Measurements from ENCODE around the gene MPO. TPM values are rescaled to one million over a fixed set of nuclear protein-coding genes. Genes with fewer than 3 reads are reported as not detected.

The MPO gene
- total and polyA plus RNA-seq, 12 donors = 0.07 to 2.5 (median 0.18) TPM; not detected in 2

GRCh38 chr17:58318065-58318481, 37.3 kb upstream of the MPO start:
- no peaks in the 10 kb centered on the region for H3K36me3 ChIP-seq

GRCh38 chr17:58317421-58318064, 36.8 kb upstream of the MPO start:
- H3K27me3 ChIP-seq = peaks cover 0 to 3% (median 0%) of the 10 kb centered on the region in 7 donors
- intact Hi-C loops (cut with DNase I) = loop anchor here in 6 of 10 donors (1.0 to 10.0 kb wide), 5 partner anchors 97 to 130 kb away; partner anchors contain the start of gene RNF43 (in 2 of the 6)
- ATAC-seq = peak in 5 of 8 donors; percentile 40 to 65 (median 45)
- no peak for DNase-seq
- H3K4me1 ChIP-seq = peaks cover 0 to 5% (median 0%) of the 10 kb centered on the region in 9 donors
- H3K36me3 ChIP-seq = no peaks in the 10 kb centered on the region
- peak overlapping the region in 1 of 10 donors; percentile 44 for H3K27ac ChIP-seq
- H3K4me3 ChIP-seq = no peak overlapping the region
- TF ChIP-seq CTCF (IDR thresholded peaks at IDR 0.05) = peak in 7 of 9 donors; percentile 38 to 76 (median 52)
- no peaks in the 10 kb centered on the region for H3K9me3 ChIP-seq
- WGBS, 2 donors = 31 to 36% methylated on average over 5 of the region's 5 CpGs

More at GRCh38 chr17:58318065-58318481, 37.3 kb upstream of the MPO start:
- ATAC-seq = no peak
- no peak overlapping the region for H3K4me3 ChIP-seq
- intact Hi-C loops (cut with DNase I) = loop anchor here in 5 of 10 donors (5.0 to 10.0 kb wide), 4 partner anchors 97 to 129 kb away; partner anchors contain the start of gene RNF43 (in 2 of the 5)
- peaks cover 0 to 5% (median under 1%) of the 10 kb centered on the region in 7 donors for H3K27me3 ChIP-seq
- H3K27ac ChIP-seq = peak overlapping the region in 1 of 10 donors; percentile 44
- DNase-seq = no peak
- WGBS, 2 donors = 90 to 91% methylated on average over 9 of the region's 9 CpGs
- H3K4me1 ChIP-seq = peaks cover 0 to 5% (median 0%) of the 10 kb centered on the region in 9 donors
- no peak for TF ChIP-seq CTCF (IDR thresholded peaks at IDR 0.05)
- H3K9me3 ChIP-seq = no peaks in the 10 kb centered on the region

GRCh38 chr17:58316260-58316960, 35.7 kb upstream of the MPO start:
- no peak for ATAC-seq
- peaks cover 0 to 5% (median 0%) of the 10 kb centered on the region in 9 donors for H3K4me1 ChIP-seq
- no peaks in the 10 kb centered on the region for H3K9me3 ChIP-seq
- H3K27ac ChIP-seq = no peak overlapping the region
- no peak overlapping the region for H3K4me3 ChIP-seq
- no peaks in the 10 kb centered on the region for H3K27me3 ChIP-seq
- no peak for TF ChIP-seq CTCF (IDR thresholded peaks at IDR 0.05)
- H3K36me3 ChIP-seq = no peaks in the 10 kb centered on the region
- WGBS, 2 donors = 86 to 89% methylated on average over 8 of the region's 8 CpGs
- intact Hi-C loops (cut with DNase I) = loop anchor here in 5 of 10 donors (5.0 to 10.0 kb wide), 4 partner anchors 98 to 131 kb away; partner anchors contain the start of gene RNF43 (in 2 of the 5)
- DNase-seq = no peak

GRCh38 chr17:58315750-58316149, 35.0 kb upstream of the MPO start:
- Histone ChIP-seq H3K4me3 (no peak overlapping the region), H3K36me3 (no peaks in the 10 kb centered on the region), H3K27me3 (no peaks in the 10 kb centered on the region), H3K4me1 (peaks cover 0 to 5% (median 0%) of the 10 kb centered on the region in 9 donors), H3K27ac (no peak overlapping the region), H3K9me3 (no peaks in the 10 kb centered on the region)
- WGBS, 2 donors = 89 to 94% methylated on average over 4 of the region's 4 CpGs
- TF ChIP-seq CTCF (IDR thresholded peaks at IDR 0.05) = no peak
- intact Hi-C loops (cut with DNase I) = loop anchor here in 5 of 10 donors (5.0 to 10.0 kb wide), 4 partner anchors 99 to 132 kb away; partner anchors contain the start of gene RNF43 (in 2 of the 5)
- DNase-seq = no peak
- ATAC-seq = no peak

All from heart right ventricle (tissue), 16 donors.